SK-N-SH treated with all-trans-retinoic acid at 6 μM for 48 hours (cell line): ENCODE data around the gene MBNL2.

Experiments used
- ATAC-seq: fragments of 200-7000 bp; cut with Tn5 transposase; 3 replicates; pipeline ENCODE4 v1.9.1; 2020; ENCODE audit warnings: mild to moderate bottlenecking, moderate library complexity
- ARNTL ChIP-seq: fragments of 450-650 bp; formaldehyde crosslinking; IDR thresholded peaks from 2 replicates; pipeline ENCODE4 v1.5.0; 2020; ENCODE audit warnings: low read depth, mild to moderate bottlenecking, moderate library complexity, borderline replicate concordance
- BACH2 ChIP-seq: fragments of 250-450 bp; sonication (Bioruptor Pico); IDR thresholded peaks from 2 replicates; pipeline ENCODE4 v1.9.0; 2021; ENCODE audit warnings: mild to moderate bottlenecking, borderline replicate concordance
- CSDC2 ChIP-seq: fragments of 250-450 bp; sonication (Bioruptor Pico); IDR thresholded peaks from 2 replicates; pipeline ENCODE4 v1.5.0; 2020; ENCODE audit warnings: mild to moderate bottlenecking, moderate library complexity
- ESRRG ChIP-seq: fragments of 250-450 bp; sonication (Bioruptor Pico); IDR thresholded peaks from 2 replicates; pipeline ENCODE4 v1.6.1; 2021; ENCODE audit warnings: mild to moderate bottlenecking
- GLIS3 ChIP-seq: fragments of 250-450 bp; sonication (Bioruptor Pico); IDR thresholded peaks from 2 replicates; pipeline ENCODE4 v1.5.0; 2020; ENCODE audit warnings: mild to moderate bottlenecking, moderate library complexity
- ISL1 ChIP-seq: fragments of 250-450 bp; sonication (Bioruptor Pico); IDR thresholded peaks from 2 replicates; pipeline ENCODE4 v2.1.2; 2022; ENCODE audit warnings: mild to moderate bottlenecking, moderate library complexity
- OSR1 ChIP-seq: fragments of 250-450 bp; sonication (Bioruptor Pico); IDR thresholded peaks from 2 replicates; pipeline ENCODE4 v1.8.0; 2022; ENCODE audit warnings: moderate library complexity, mild to moderate bottlenecking, inconsistent platforms
- PPARA ChIP-seq: fragments of 250-450 bp; sonication (Bioruptor Pico); IDR thresholded peaks from 2 replicates; pipeline ENCODE4 v1.5.0; 2020; ENCODE audit warnings: mild to moderate bottlenecking, borderline replicate concordance
- RARB ChIP-seq: fragments of 250-450 bp; sonication (Bioruptor Pico); IDR thresholded peaks from 2 replicates; pipeline ENCODE4 v1.8.0; 2021; ENCODE audit warnings: mild to moderate bottlenecking, moderate library complexity
- SNAI2 ChIP-seq: fragments of 250-450 bp; sonication (Bioruptor Pico); IDR thresholded peaks from 2 replicates; pipeline ENCODE4 v1.5.0; 2020; ENCODE audit warnings: mild to moderate bottlenecking, moderate library complexity
- TCF4 ChIP-seq: fragments of 250-450 bp; sonication (Bioruptor Pico); IDR thresholded peaks from 2 replicates; pipeline ENCODE4 v1.8.0; 2021; ENCODE audit warnings: mild to moderate bottlenecking, moderate library complexity, borderline replicate concordance
- ZC3H10 ChIP-seq: fragments of 250-450 bp; sonication (Bioruptor Pico); IDR thresholded peaks from 2 replicates; pipeline ENCODE4 v1.5.1; 2021; ENCODE audit warnings: mild to moderate bottlenecking, moderate library complexity
- ZFP3 ChIP-seq: fragments of 250-450 bp; sonication (Bioruptor Pico); IDR thresholded peaks from 2 replicates; pipeline ENCODE4 v1.5.0; 2020; ENCODE audit warnings: mild to moderate bottlenecking, moderate library complexity
- ZFP30 ChIP-seq: fragments of 450-650 bp; formaldehyde crosslinking; IDR thresholded peaks from 2 replicates; pipeline ENCODE4 v1.5.0; 2022; ENCODE audit warnings: mild to moderate bottlenecking, moderate library complexity
- ZNF565 ChIP-seq: fragments of 450-650 bp; formaldehyde crosslinking; conservative IDR thresholded peaks from 2 replicates; pipeline ENCODE4 v1.5.0; 2020; ENCODE audit warnings: low read depth, mild to moderate bottlenecking, moderate library complexity
- ZNF8 ChIP-seq: fragments of 450-650 bp; formaldehyde crosslinking; IDR thresholded peaks from 2 replicates; pipeline ENCODE4 v1.5.0; 2020; ENCODE audit warnings: mild to moderate bottlenecking, moderate library complexity
- TF ChIP-seq, protein P1 (sequence below): fragments of 250-450 bp; sonication (Bioruptor Pico); IDR thresholded peaks from 2 replicates; pipeline ENCODE4 v1.8.0; 2021; ENCODE audit warnings: low read depth, mild to moderate bottlenecking, moderate library complexity, borderline replicate concordance
- TF ChIP-seq, protein P2 (sequence below): fragments of 250-450 bp; sonication (Bioruptor Pico); IDR thresholded peaks from 2 replicates; pipeline ENCODE4 v1.5.0; 2020; ENCODE audit warnings: mild to moderate bottlenecking, moderate library complexity
- TF ChIP-seq, protein P3 (sequence below): fragments of 250-450 bp; sonication (Bioruptor Pico); IDR thresholded peaks from 2 replicates; pipeline ENCODE4 v1.8.0; 2020; ENCODE audit warnings: mild to moderate bottlenecking, moderate library complexity, borderline replicate concordance
- TF ChIP-seq, protein P4 (sequence below): fragments of 250-450 bp; sonication (Bioruptor Pico); IDR thresholded peaks from 2 replicates; pipeline ENCODE4 v1.5.1; 2021; ENCODE audit warnings: mild to moderate bottlenecking, moderate library complexity
- TF ChIP-seq, protein P5 (sequence below): fragments of 250-450 bp; sonication (Bioruptor Pico); IDR thresholded peaks from 2 replicates; pipeline ENCODE4 v1.5.1; 2020; ENCODE audit warnings: low read depth, mild to moderate bottlenecking, moderate library complexity

The MBNL2 gene

DNA sequence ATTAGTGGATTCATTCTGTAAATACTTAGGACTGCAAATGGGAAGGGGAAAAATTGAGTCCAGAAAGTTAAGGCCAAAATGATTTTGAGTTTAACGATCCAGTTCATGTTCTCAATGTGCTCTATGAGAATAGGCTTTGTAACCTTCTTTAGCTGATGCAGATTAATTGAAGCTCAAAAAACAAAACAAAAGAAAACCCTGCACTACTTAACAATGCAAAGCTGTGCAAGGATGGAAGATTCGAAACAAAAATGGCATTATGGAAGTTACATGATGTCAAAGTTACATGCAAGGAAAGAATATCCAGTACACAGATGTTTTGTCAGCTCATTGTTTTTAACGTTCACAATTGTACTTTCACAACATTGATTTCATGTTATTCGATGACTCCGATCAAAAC is 132.7 kb downstream of the MBNL2 start:
- no peak for ATAC-seq
- no peak for TF ChIP-seq OSR1 (CRISPR knock-in tag)
- TF ChIP-seq RARB, result no peak
- TF ChIP-seq CSDC2, result no peak
- TF ChIP-seq SNAI2 (CRISPR knock-in tag), result no peak
- TF ChIP-seq, protein P1, sequence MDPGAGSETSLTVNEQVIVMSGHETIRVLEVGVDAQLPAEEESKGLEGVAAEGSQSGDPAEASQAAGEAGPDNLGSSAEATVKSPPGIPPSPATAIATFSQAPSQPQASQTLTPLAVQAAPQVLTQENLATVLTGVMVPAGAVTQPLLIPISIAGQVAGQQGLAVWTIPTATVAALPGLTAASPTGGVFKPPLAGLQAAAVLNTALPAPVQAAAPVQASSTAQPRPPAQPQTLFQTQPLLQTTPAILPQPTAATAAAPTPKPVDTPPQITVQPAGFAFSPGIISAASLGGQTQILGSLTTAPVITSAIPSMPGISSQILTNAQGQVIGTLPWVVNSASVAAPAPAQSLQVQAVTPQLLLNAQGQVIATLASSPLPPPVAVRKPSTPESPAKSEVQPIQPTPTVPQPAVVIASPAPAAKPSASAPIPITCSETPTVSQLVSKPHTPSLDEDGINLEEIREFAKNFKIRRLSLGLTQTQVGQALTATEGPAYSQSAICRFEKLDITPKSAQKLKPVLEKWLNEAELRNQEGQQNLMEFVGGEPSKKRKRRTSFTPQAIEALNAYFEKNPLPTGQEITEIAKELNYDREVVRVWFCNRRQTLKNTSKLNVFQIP (CRISPR knock-in tag), result no peak
- TF ChIP-seq, protein P2, sequence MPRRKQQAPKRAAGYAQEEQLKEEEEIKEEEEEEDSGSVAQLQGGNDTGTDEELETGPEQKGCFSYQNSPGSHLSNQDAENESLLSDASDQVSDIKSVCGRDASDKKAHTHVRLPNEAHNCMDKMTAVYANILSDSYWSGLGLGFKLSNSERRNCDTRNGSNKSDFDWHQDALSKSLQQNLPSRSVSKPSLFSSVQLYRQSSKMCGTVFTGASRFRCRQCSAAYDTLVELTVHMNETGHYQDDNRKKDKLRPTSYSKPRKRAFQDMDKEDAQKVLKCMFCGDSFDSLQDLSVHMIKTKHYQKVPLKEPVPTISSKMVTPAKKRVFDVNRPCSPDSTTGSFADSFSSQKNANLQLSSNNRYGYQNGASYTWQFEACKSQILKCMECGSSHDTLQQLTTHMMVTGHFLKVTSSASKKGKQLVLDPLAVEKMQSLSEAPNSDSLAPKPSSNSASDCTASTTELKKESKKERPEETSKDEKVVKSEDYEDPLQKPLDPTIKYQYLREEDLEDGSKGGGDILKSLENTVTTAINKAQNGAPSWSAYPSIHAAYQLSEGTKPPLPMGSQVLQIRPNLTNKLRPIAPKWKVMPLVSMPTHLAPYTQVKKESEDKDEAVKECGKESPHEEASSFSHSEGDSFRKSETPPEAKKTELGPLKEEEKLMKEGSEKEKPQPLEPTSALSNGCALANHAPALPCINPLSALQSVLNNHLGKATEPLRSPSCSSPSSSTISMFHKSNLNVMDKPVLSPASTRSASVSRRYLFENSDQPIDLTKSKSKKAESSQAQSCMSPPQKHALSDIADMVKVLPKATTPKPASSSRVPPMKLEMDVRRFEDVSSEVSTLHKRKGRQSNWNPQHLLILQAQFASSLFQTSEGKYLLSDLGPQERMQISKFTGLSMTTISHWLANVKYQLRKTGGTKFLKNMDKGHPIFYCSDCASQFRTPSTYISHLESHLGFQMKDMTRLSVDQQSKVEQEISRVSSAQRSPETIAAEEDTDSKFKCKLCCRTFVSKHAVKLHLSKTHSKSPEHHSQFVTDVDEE (CRISPR knock-in tag), result no peak
- TF ChIP-seq, protein P3, sequence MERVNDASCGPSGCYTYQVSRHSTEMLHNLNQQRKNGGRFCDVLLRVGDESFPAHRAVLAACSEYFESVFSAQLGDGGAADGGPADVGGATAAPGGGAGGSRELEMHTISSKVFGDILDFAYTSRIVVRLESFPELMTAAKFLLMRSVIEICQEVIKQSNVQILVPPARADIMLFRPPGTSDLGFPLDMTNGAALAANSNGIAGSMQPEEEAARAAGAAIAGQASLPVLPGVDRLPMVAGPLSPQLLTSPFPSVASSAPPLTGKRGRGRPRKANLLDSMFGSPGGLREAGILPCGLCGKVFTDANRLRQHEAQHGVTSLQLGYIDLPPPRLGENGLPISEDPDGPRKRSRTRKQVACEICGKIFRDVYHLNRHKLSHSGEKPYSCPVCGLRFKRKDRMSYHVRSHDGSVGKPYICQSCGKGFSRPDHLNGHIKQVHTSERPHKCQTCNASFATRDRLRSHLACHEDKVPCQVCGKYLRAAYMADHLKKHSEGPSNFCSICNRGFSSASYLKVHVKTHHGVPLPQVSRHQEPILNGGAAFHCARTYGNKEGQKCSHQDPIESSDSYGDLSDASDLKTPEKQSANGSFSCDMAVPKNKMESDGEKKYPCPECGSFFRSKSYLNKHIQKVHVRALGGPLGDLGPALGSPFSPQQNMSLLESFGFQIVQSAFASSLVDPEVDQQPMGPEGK (CRISPR knock-in tag), result no peak
- TF ChIP-seq PPARA, result no peak
- TF ChIP-seq ZC3H10 (CRISPR knock-in tag), result no peak
- TF ChIP-seq ZFP3, result no peak
- TF ChIP-seq, protein P4, sequence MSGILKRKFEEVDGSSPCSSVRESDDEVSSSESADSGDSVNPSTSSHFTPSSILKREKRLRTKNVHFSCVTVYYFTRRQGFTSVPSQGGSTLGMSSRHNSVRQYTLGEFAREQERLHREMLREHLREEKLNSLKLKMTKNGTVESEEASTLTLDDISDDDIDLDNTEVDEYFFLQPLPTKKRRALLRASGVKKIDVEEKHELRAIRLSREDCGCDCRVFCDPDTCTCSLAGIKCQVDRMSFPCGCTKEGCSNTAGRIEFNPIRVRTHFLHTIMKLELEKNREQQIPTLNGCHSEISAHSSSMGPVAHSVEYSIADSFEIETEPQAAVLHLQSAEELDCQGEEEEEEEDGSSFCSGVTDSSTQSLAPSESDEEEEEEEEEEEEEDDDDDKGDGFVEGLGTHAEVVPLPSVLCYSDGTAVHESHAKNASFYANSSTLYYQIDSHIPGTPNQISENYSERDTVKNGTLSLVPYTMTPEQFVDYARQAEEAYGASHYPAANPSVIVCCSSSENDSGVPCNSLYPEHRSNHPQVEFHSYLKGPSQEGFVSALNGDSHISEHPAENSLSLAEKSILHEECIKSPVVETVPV (CRISPR knock-in tag), result no peak
- no peak for TF ChIP-seq BACH2 (CRISPR knock-in tag)
- no peak for TF ChIP-seq ZNF8 (CRISPR knock-in tag)
- no peak for TF ChIP-seq ARNTL (CRISPR knock-in tag)
- TF ChIP-seq ISL1, result no peak

DNA sequence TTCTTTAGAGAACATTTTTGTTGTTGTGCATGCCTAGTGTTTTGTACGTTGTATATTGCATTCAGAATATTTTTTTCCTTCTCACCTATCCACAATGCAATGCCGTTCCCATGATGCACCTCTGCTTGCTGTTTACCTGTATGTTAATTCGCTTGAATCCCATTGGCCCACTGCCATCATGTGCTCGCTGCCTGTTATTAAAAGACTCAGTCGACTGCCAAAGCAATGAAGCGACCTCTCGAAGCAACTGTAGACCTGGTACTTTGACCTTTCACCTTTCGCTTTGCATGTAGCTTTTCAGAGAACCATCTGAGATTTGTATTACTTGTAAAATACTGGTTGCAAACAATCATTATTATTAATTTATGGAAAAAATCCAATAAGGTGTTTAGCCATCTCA is 134.5 kb downstream of the MBNL2 start:
- no peak for TF ChIP-seq ZNF565 (CRISPR knock-in tag)
- no peak for TF ChIP-seq GLIS3 (CRISPR knock-in tag)
- no peak for TF ChIP-seq ZC3H10 (CRISPR knock-in tag)
- TF ChIP-seq, protein P5, sequence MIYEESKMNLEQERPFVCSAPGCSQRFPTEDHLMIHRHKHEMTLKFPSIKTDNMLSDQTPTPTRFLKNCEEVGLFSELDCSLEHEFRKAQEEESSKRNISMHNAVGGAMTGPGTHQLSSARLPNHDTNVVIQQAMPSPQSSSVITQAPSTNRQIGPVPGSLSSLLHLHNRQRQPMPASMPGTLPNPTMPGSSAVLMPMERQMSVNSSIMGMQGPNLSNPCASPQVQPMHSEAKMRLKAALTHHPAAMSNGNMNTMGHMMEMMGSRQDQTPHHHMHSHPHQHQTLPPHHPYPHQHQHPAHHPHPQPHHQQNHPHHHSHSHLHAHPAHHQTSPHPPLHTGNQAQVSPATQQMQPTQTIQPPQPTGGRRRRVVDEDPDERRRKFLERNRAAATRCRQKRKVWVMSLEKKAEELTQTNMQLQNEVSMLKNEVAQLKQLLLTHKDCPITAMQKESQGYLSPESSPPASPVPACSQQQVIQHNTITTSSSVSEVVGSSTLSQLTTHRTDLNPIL (CRISPR knock-in tag), result no peak
- TF ChIP-seq, all 23 proteins: peak for 0

DNA sequence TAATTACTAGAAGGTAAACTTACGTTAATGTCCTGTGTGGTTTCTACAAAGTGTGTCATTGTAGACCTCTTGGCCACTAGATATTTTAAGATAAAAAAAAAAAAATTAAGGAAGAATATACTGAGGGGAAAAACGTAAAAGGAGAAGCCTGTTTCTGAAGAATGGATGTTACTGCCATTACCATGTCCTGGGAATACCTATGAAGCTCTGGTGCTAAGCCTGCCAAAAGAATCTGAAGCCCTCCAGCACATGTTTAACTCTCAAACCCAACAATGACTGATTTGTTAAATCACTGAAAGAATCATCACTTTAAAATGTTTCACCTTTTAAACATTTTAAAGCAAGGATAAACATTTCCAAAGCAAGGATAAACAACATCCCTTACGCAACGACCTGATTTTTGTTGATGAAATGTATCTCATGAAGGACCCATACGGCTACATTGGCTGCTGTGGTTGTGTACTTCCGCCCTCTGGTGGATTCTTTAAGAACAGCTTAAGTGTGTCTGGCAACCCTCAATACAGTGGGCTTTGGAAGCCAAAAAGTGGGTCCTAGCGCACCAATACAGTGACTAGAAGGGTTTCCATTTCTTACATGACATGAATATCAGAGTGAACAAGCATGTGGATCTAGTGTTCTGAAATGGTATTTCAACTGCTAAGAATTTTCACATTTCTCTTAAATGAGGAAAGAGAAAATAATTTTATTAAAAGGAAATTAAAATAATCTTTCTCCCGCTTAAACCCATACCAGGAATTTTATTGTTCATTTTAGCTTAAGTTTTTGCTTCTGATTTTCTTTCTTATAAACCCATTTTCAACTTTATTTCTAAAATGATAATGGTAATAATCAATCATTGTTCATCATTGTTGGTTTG is 137.3 kb downstream of the MBNL2 start:
- ATAC-seq, result peak; percentile 78
- TF ChIP-seq ZFP30 (CRISPR knock-in tag) (no peak), TCF4 (CRISPR knock-in tag) (no peak), ESRRG (no peak), RARB (no peak), ZNF8 (CRISPR knock-in tag) (no peak), CSDC2 (no peak), ZC3H10 (CRISPR knock-in tag) (no peak), ISL1 (no peak)
- TF ChIP-seq, protein P2 (CRISPR knock-in tag), result no peak
- TF ChIP-seq, protein P3 (CRISPR knock-in tag), result no peak
- TF ChIP-seq, all 23 proteins: peak for 0

More for the DNA sequence above, 134.5 kb downstream of the MBNL2 start:
- no peak for ATAC-seq
